ENCODE results near the gene MTARC2. TPM values are rescaled to one million over a fixed set of nuclear protein-coding genes. Genes with fewer than 3 reads are reported as not detected.
A peak's percentile ranks its signal among the peaks of the same experiment; 100 is the strongest.

The MTARC2 gene
- total RNA-seq, 1 donor from 2014 or later: 18.8 TPM

- no peak for DNase-seq (ENCODE audit: low spot score)
Observed at GRCh38 chr1:220803401-220804201, 55.5 kb downstream of the MTARC2 start.

- DNase-seq (ENCODE audit: low spot score): no peak
Observed at GRCh38 chr1:220804202-220804586, 56.1 kb downstream of the MTARC2 start.

GRCh38 chr1:220806408-220806807 is 58.3 kb downstream of the MTARC2 start:
- no peak for DNase-seq (ENCODE audit: low spot score)

GRCh38 chr1:220807726-220808125 is 59.6 kb downstream of the MTARC2 start:
- no peak for DNase-seq (ENCODE audit: low spot score)

- DNase-seq (ENCODE audit: low spot score): no peak
Observed at GRCh38 chr1:220808345-220809186, 60.4 kb downstream of the MTARC2 start.

GRCh38 chr1:220809187-220809550 is 61.0 kb downstream of the MTARC2 start:
- no peak for DNase-seq (ENCODE audit: low spot score)

GRCh38 chr1:220809704-220810103 is 61.6 kb downstream of the MTARC2 start:
- no peak for DNase-seq (ENCODE audit: low spot score)

GRCh38 chr1:220810179-220810653 is 62.1 kb downstream of the MTARC2 start:
- DNase-seq (ENCODE audit: low spot score): peak; percentile 79

GRCh38 chr1:220810963-220811362 is 62.8 kb downstream of the MTARC2 start:
- no peak for DNase-seq (ENCODE audit: low spot score)

GRCh38 chr1:220811695-220812094 is 63.6 kb downstream of the MTARC2 start:
- no peak for DNase-seq (ENCODE audit: low spot score)

GRCh38 chr1:220812308-220812707 is 64.2 kb downstream of the MTARC2 start:
- no peak for DNase-seq (ENCODE audit: low spot score)

- DNase-seq (ENCODE audit: low spot score): no peak
Observed at GRCh38 chr1:220813013-220813412, 64.9 kb downstream of the MTARC2 start.

- DNase-seq (ENCODE audit: low spot score): no peak
Observed at GRCh38 chr1:220815409-220815808, 67.3 kb downstream of the MTARC2 start.

GRCh38 chr1:220817907-220818306 is 69.8 kb downstream of the MTARC2 start:
- no peak for DNase-seq (ENCODE audit: low spot score)

GRCh38 chr1:220818421-220819173 is 70.5 kb downstream of the MTARC2 start:
- DNase-seq (ENCODE audit: low spot score): no peak

- DNase-seq (ENCODE audit: low spot score): no peak
Observed at GRCh38 chr1:220819467-220820026, 71.4 kb downstream of the MTARC2 start.

GRCh38 chr1:220824031-220824989 is 76.2 kb downstream of the MTARC2 start:
- no peak for DNase-seq (ENCODE audit: low spot score)

GRCh38 chr1:220825819-220826551 is 77.9 kb downstream of the MTARC2 start:
- DNase-seq (ENCODE audit: low spot score): no peak

GRCh38 chr1:220826729-220827128 is 78.6 kb downstream of the MTARC2 start:
- DNase-seq (ENCODE audit: low spot score): no peak
